ENCODE data around the gene ACAA1. TPM values are rescaled to one million over a fixed set of nuclear protein-coding genes. Genes with fewer than 3 reads are reported as not detected.

The ACAA1 gene
- total RNA-seq, 3 donors from 2014 or later (not counting 1 experiment from before 2014, with no cell fraction given): 79.4 to 101 (median 93.9) TPM

DNA sequence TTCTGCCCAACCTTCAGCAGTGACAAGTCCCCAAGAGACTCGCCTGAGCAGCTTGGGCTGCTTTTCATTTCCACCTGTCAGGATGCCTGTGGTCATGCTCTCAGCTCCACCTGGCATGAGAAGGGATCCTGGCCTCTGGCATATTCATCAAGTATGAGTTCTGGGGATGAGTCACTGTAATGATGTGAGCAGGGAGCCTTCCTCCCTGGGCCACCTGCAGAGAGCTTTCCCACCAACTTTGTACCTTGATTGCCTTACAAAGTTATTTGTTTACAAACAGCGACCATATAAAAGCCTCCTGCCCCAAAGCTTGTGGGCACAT lies 5.0 kb upstream of the ACAA1 start:
- ATAC-seq (no peak), DNase-seq (no peak)
- H3K4me3 Mint-ChIP-seq: peak overlapping the region; percentile 47
- H3K4me1 Mint-ChIP-seq: peaks cover 43 to 45% of the 10 kb centered on the region in 2 donors
- H3K27ac ChIP-seq (ENCODE audit: low read length): no peak overlapping the region
- intact Hi-C loops (cut with micrococcal nuclease): no loop called here
- TF ChIP-seq, protein P1, sequence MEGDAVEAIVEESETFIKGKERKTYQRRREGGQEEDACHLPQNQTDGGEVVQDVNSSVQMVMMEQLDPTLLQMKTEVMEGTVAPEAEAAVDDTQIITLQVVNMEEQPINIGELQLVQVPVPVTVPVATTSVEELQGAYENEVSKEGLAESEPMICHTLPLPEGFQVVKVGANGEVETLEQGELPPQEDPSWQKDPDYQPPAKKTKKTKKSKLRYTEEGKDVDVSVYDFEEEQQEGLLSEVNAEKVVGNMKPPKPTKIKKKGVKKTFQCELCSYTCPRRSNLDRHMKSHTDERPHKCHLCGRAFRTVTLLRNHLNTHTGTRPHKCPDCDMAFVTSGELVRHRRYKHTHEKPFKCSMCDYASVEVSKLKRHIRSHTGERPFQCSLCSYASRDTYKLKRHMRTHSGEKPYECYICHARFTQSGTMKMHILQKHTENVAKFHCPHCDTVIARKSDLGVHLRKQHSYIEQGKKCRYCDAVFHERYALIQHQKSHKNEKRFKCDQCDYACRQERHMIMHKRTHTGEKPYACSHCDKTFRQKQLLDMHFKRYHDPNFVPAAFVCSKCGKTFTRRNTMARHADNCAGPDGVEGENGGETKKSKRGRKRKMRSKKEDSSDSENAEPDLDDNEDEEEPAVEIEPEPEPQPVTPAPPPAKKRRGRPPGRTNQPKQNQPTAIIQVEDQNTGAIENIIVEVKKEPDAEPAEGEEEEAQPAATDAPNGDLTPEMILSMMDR (IDR thresholded peaks at IDR 0.05): no peak
- 92% methylated on average over 2 of the region's 2 CpGs for WGBS (ENCODE audit: insufficient coverage)
- peaks cover 2 to 6% of the 10 kb centered on the region in 2 donors for H3K9me3 Mint-ChIP-seq
- no peaks in the 10 kb centered on the region for H3K27me3 ChIP-seq (ENCODE audit: control insufficient read depth, insufficient read depth, low read length)
- H3K36me3 Mint-ChIP-seq: peaks cover 10% of the 10 kb centered on the region
- H3K27me3 Mint-ChIP-seq (ENCODE audit: low read depth in 2 of 2): no peaks in the 10 kb centered on the region
- peak overlapping the region; percentile 55 to 64 for H3K27ac Mint-ChIP-seq
- H3K4me3 ChIP-seq (ENCODE audit: low read length): no peak overlapping the region
- peaks cover 4% of the 10 kb centered on the region for H3K9me3 ChIP-seq (ENCODE audit: control insufficient read depth, insufficient read depth, low read length)
- peaks cover 38% of the 10 kb centered on the region for H3K4me1 ChIP-seq (ENCODE audit: control insufficient read depth, insufficient read depth, low read length)
- H3K36me3 ChIP-seq (ENCODE audit: control insufficient read depth, insufficient read depth, low read length): peaks cover 14% of the 10 kb centered on the region

DNA sequence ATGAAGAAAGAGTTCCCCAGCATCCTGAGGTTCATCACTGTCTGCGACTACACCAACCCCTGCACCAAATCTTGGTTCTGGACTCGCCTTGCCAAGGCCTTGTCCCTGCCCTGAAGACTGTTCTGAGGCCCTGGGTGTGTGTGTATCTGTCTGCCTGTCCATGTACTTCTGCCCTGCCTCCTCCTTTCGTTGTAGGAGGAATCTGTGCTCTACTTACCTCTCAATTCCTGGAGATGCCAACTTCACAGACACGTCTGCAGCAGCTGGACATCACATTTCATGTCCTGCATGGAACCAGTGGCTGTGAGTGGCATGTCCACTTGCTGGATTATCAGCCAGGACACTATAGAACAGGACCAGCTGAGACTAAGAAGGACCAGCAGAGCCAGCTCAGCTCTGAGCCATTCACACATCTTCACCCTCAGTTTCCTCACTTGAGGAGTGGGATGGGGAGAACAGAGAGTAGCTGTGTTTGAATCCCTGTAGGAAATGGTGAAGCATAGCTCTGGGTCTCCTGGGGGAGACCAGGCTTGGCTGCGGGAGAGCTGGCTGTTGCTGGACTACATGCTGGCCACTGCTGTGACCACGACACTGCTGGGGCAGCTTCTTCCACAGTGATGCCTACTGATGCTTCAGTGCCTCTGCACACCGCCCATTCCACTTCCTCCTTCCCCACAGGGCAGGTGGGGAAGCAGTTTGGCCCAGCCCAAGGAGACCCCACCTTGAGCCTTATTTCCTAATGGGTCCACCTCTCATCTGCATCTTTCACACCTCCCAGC lies 4.4 kb upstream of the ACAA1 start:
- 90% methylated on average over 7 of the region's 7 CpGs for WGBS (ENCODE audit: insufficient coverage)
- Mint-ChIP-seq H3K27me3 (ENCODE audit: low read depth in 2 of 2) (no peaks in the 10 kb centered on the region), H3K4me1 (peaks cover 46 to 48% of the 10 kb centered on the region in 2 donors), H3K4me3 (peak overlapping the region; percentile 50), H3K36me3 (peaks cover 4% of the 10 kb centered on the region), H3K9me3 (peaks cover 2 to 3% of the 10 kb centered on the region in 2 donors), H3K27ac (peak overlapping the region; percentile 55 to 64)
- DNase-seq (no peak), ATAC-seq (no peak)
- Histone ChIP-seq H3K27ac (ENCODE audit: low read length) (no peak overlapping the region), H3K27me3 (ENCODE audit: control insufficient read depth, insufficient read depth, low read length) (no peaks in the 10 kb centered on the region), H3K9me3 (ENCODE audit: control insufficient read depth, insufficient read depth, low read length) (peaks cover 4% of the 10 kb centered on the region), H3K36me3 (ENCODE audit: control insufficient read depth, insufficient read depth, low read length) (peaks cover 14% of the 10 kb centered on the region), H3K4me3 (ENCODE audit: low read length) (no peak overlapping the region), H3K4me1 (ENCODE audit: control insufficient read depth, insufficient read depth, low read length) (peaks cover 40% of the 10 kb centered on the region)
- TF ChIP-seq, protein P1 (IDR thresholded peaks at IDR 0.05): no peak
- intact Hi-C loops (cut with micrococcal nuclease): no loop called here

DNA sequence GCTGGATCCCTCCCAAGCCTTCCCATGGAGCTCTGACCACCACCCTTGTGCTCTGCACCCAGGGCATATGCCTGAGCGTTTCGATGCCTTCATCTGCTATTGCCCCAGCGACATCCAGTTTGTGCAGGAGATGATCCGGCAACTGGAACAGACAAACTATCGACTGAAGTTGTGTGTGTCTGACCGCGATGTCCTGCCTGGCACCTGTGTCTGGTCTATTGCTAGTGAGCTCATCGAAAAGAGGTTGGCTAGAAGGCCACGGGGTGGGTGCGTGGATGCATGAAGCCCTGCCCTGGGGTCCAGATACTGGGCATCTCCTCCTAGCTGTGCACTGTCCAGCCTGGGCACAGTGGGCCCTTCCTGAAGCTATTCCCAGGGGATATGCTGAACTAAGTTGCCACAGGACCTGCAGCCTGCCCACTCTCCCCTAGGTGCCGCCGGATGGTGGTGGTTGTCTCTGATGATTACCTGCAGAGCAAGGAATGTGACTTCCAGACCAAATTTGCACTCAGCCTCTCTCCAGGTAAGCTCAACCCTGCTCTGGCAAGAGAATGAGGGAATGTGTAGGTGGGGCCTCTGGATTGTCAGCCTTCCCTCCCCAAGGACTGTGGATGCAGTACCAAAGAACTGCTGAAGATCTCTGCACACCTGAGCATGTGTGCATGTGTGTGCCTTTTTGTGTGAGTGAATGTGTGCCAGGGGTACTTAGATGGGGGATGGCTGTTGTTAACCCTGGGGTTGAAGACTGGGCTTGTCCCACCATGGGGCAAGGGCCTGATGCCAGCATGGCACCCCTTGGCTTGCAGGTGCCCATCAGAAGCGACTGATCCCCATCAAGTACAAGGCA lies 3.6 kb upstream of the ACAA1 start:
- no peaks in the 10 kb centered on the region for H3K36me3 Mint-ChIP-seq
- intact Hi-C loops (cut with micrococcal nuclease): no loop called here
- no peak for DNase-seq
- peak overlapping the region; percentile 95 for H3K27ac Mint-ChIP-seq
- WGBS (ENCODE audit: insufficient coverage): 99% methylated on average over 13 of the region's 13 CpGs
- H3K4me1 Mint-ChIP-seq: peaks cover 54 to 56% of the 10 kb centered on the region in 2 donors
- peaks cover 48% of the 10 kb centered on the region for H3K4me1 ChIP-seq (ENCODE audit: control insufficient read depth, insufficient read depth, low read length)
- H3K36me3 ChIP-seq (ENCODE audit: control insufficient read depth, insufficient read depth, low read length): peaks cover 14% of the 10 kb centered on the region
- no peaks in the 10 kb centered on the region for H3K27me3 Mint-ChIP-seq (ENCODE audit: low read depth in 2 of 2)
- no peaks in the 10 kb centered on the region for H3K9me3 ChIP-seq (ENCODE audit: control insufficient read depth, insufficient read depth, low read length)
- no peaks in the 10 kb centered on the region for H3K9me3 Mint-ChIP-seq
- no peaks in the 10 kb centered on the region for H3K27me3 ChIP-seq (ENCODE audit: control insufficient read depth, insufficient read depth, low read length)
- peak overlapping the region; percentile 99 for H3K4me3 Mint-ChIP-seq
- ATAC-seq: no peak
- H3K27ac ChIP-seq (ENCODE audit: low read length): no peak overlapping the region
- TF ChIP-seq, protein P1 (IDR thresholded peaks at IDR 0.05): no peak
- H3K4me3 ChIP-seq (ENCODE audit: low read length): no peak overlapping the region
